Umbilical cord (tissue), 2 donors: ENCODE results near the gene PAF1. TPM values are rescaled to one million over a fixed set of nuclear protein-coding genes. Genes with fewer than 3 reads are reported as not detected.
"Not testable (repeated sequence)": the region's sequence is repeated elsewhere in the genome, so short reads cannot be mapped to it uniquely, and the experiment has no call there.

Source experiments
- DNase-seq: peaks from one replicate; pipeline ENCODE4 v3.0.0-alpha.2; 2015; ENCODE audit warnings: low spot score
- total RNA-seq: library from RNA; depleted of rRNA; stranded (reverse); fragments of >200 nt; gene quantifications from one replicate; pipeline ENCODE4 v1.2.3, GENCODE V29; 2014; ENCODE audit warnings: low replicate concordance; ENCODE audit not compliant: insufficient read depth

The PAF1 gene
- total RNA-seq, 1 donor from 2014 or later = 12.5 TPM

- DNase-seq = no peak
These were observed 7.7 kb downstream of the PAF1 start for GRCh38 chr19:39382991-39383828.

DNA sequence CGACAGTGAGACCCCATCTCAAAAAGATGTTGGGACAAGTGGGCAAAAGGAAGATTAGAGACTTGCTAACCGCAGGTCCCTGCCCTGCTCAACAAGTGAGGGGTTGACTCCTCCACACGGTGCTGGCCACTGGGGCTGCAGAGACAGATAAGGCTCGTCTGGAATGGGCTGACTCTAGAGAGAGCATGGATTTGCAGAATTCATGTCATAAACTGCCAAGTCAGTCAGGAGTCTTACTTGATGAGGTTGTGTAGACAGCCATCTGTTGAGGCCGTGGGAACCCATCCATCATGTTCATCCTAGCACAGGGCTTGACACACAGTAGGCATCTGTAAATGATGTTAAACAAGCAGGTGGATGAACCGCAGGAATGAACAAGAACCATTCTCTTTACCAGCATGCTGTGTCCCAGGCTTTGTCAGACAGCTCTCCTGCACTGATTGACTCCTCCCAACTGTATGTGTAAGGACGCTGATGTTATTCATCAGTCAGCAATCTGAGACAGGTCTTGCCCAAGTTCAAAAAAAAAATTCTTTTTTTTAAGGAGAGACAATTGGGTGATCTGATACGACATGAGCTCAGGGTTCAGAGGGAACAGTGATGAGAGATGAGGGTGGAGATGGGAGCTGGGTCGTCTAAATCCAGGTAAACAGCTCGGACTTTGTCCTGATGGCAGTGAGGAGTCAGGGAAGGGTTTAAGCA is 8.8 kb downstream of the PAF1 start:
- DNase-seq = no peak

DNA sequence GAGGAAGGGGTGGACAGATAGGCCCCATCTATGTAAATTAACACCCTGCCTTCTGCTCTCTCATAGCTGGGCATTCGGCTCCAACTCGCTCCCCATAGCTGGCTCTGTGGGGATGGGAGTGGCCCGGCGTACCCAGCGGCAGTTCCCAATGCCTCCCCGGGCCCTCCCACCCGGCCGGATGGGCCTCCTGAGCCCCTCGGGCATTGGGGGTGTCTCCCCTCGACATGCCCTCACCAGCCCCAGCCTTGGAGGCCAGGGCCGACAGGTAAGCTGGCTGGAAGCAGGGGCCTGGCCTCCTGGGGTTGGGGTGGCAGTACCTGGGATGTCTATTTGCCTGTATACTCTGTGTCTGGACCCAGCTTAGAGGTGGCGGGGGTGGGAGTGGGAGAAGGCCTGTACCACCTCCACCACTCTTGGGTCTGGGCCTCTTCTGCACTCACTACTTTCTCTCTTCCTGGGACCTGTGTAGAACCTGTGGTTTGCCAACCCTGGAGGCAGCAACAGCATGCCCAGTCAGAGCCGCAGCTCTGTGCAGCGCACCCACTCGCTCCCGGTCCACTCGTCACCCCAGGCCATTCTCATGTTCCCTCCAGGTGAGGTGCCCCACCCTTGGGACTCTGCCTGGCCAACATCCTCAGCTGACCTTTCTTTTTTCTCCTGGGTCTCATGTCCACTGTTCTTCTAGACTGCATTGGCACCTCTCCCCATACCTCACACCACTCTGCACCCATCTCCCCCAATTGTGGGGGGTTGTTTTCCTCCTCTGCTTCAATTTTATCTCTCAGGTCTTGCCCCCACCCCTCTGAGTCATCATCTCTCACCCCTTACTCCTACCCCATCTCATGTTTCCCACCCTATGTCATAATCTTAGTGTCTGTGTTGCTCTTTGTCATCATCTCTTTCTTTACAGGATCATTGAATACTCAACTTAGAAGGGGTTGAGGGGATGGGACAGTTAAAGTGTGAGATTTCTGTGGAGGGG is 10.1 kb downstream of the PAF1 start:
- no peak for DNase-seq

- no peak for DNase-seq
These were observed 11.0 kb downstream of the PAF1 start for GRCh38 chr19:39379865-39380396.

GRCh38 chr19:39379366-39379765 is 11.5 kb downstream of the PAF1 start:
- DNase-seq = not testable (repeated sequence)

GRCh38 chr19:39377373-39378362 is 13.2 kb downstream of the PAF1 start:
- no peak for DNase-seq

- DNase-seq = no peak
These were observed 15.0 kb downstream of the PAF1 start for GRCh38 chr19:39375929-39376328.

DNA sequence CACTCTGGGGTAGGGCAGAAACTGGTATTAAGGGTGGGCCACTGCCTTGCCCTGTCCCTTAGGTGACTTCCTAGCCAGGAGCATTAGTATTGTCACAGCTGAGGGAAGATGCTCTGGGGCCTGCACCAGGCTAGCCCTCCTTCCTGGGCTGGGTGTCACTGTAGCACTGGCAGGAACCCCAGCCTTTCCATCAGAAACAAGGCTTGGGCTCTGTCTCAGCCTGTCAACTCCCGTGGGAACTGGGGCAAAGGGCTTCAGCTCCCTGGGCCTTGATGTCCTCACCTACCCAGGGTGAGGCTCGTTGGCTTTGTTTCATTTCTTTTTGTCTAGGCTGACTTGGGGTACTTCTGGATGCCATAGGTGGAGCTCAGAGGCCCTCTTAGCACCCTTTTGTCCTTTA is 18.0 kb downstream of the PAF1 start:
- DNase-seq = no peak

- DNase-seq = peak; percentile 96
These were observed 18.7 kb downstream of the PAF1 start for GRCh38 chr19:39372047-39372802.

GRCh38 chr19:39370735-39371134 is 20.2 kb downstream of the PAF1 start:
- no peak for DNase-seq

DNA sequence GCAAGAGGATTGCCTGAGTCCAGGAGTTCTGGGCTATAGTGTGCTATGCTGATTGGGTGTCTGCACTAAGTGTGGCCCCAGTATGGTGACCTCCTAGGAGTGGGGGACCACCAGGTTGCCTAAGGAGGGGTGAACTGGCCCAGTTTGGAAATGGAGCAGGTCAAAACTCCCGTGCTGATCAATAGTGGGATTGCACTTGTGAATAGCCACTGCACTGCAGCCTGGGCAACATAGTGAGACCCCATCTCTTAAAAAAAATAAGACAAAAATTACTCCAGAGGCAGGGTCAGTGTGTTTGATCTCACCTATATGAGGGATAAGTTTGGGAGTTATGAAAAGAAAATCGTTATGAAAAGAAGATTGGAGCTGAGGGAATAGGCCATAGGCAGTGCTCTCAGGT is 21.7 kb downstream of the PAF1 start:
- no peak for DNase-seq

DNA sequence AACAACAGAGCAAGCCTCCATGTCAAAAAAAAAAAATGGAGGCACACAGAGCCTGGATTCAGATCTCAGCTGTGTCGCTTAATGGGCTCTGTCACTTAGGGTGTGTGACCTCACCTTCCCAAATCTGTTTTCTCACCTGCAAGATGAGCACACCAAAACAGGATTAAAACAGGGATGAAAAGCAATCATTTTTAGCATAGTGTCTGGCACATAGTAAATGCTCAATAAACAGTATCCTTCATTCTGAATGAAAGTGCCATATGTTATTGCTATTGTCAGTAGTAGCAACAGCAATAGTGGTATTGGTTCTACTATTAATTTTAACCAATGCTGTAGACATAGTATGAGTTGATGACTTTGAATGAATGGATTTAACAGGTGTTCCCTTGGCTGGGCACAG is 25.4 kb downstream of the PAF1 start:
- no peak for DNase-seq

- DNase-seq = no peak
These were observed 26.9 kb downstream of the PAF1 start for GRCh38 chr19:39363901-39364457.

GRCh38 chr19:39362682-39363657 is 27.9 kb downstream of the PAF1 start:
- no peak for DNase-seq

DNA sequence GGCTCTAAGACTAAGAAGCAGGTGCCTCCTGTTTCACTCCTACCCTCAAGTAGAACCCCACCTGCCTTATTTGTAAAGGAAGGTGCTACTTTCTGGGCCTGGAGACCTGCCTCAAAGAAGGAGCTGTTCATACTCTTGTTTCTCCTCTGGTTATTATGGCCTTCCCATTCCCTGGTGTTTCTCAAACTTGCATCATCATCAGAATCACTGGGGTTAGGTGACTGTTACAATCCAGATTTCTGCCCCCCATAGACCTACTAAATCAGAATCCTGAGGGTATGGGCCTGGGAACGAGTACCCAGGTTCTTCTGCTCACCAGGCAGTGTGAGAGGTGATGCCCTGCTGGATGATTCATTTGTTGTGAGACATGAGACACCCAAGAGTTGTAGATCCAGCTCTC is 30.3 kb downstream of the PAF1 start:
- no peak for DNase-seq

DNA sequence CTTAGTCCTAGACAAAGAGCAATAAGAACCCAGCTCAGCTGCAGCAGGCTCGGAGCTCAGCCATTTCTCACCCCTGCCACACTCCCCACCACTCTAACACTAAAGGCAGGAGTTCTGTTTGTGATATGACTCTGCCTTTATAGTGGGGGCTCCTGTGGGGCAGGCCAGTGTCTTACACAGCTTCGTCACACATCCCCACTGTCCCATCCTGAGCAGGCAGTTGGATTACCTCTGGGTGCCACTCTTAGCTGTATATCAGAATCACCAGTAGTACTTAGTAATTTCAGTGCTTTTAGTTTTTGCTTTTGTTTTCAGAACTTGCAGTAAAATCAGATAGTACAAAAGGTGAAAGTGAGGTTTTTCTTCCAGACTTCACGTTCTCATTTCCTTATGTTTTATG is 31.9 kb downstream of the PAF1 start:
- no peak for DNase-seq

DNA sequence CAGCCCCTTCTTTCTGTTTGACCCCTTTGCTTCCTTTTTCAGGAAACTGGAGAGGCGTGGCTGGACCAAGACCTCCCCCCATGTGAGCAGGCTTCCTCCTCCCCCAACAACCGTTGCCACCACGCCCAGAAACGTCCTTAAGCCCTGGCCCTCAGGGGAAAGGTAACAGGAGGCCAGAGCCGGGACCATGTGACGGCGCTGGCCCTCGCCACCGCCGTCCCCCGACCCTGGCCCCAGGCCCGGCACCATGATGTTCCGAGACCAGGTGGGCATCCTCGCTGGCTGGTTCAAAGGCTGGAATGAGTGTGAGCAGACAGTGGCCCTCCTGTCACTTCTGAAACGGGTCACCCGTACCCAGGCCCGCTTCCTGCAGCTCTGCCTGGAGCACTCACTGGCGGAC is 34.3 kb downstream of the PAF1 start:
- no peak for DNase-seq

GRCh38 chr19:39356073-39356472 is 34.8 kb downstream of the PAF1 start:
- DNase-seq = no peak
